Lung (tissue), 12 donors: ENCODE data around the gene NAALADL2. TPM values are rescaled to one million over a fixed set of nuclear protein-coding genes. Genes with fewer than 3 reads are reported as not detected.
"Not testable (repeated sequence)": the region's sequence is repeated elsewhere in the genome, so short reads cannot be mapped to it uniquely, and the experiment has no call there.

ENCODE experiments used
- ATAC-seq: fragments of 200-7000 bp; cut with Tn5 transposase; one replicate; pipeline ENCODE4 v1.9.1; 2020; ENCODE audit warnings: moderate number of reproducible peaks; ENCODE audit not compliant: insufficient read depth, low FRiP score
- DNase-seq, 3 donors: peaks; one replicate each; pipeline ENCODE4 v3.0.0-alpha.2; 2013 to 2017
- H3K27ac ChIP-seq, 2 donors: one replicate each; pipeline ENCODE4 v1.5.1; 2013; ENCODE audit warnings: mild to moderate bottlenecking in 2 of 2, moderate library complexity in 2 of 2, control low read depth in 1 of 2, inconsistent platforms in 1 of 2, low read depth in 1 of 2, low read length in 1 of 2
- H3K27me3 ChIP-seq, 3 donors: one replicate each; pipeline ENCODE4 v1.5.1; 2013; ENCODE audit warnings: low read length in 2 of 3; ENCODE audit not compliant: control insufficient read depth in 3 of 3, insufficient read depth in 3 of 3
- H3K36me3 ChIP-seq, 4 donors: one replicate each; pipeline ENCODE4 v1.5.1; 2013; ENCODE audit warnings: low read length in 4 of 4, mild to moderate bottlenecking in 1 of 4, moderate library complexity in 1 of 4; ENCODE audit not compliant: control insufficient read depth in 4 of 4, insufficient read depth in 4 of 4
- H3K4me1 ChIP-seq, 5 donors: one replicate each; pipeline ENCODE4 v1.5.1; 2013; ENCODE audit warnings: low read length in 5 of 5, mild to moderate bottlenecking in 2 of 5, moderate library complexity in 1 of 5; ENCODE audit not compliant: control insufficient read depth in 5 of 5, insufficient read depth in 5 of 5
- H3K4me3 ChIP-seq: one replicate; pipeline ENCODE4 v1.5.1; 2013; ENCODE audit warnings: mild to moderate bottlenecking, control low read depth, moderate library complexity
- H3K9ac ChIP-seq, 2 donors: one replicate each; pipeline ENCODE4 v1.5.1; 2013; ENCODE audit warnings: low read length in 2 of 2, control low read depth in 1 of 2; ENCODE audit not compliant: insufficient read depth in 1 of 2
- H3K9me3 ChIP-seq, 4 donors: one replicate each; pipeline ENCODE4 v1.5.1; 2013; ENCODE audit warnings: low read length in 3 of 4, mild to moderate bottlenecking in 1 of 4, moderate library complexity in 1 of 4; ENCODE audit not compliant: control insufficient read depth in 4 of 4, insufficient read depth in 3 of 4
- CTCF ChIP-seq: IDR thresholded peaks from 2 replicates; pipeline ENCODE4 v1.5.1; 2012; ENCODE audit warnings: mild to moderate bottlenecking; ENCODE audit errors: control extremely low read depth, extremely low read depth
- WGBS, 2 donors: extraction: QIAGEN DNeasy Blood & Tissue Kit; methylation state at CpG; one replicate each; pipeline ENCODE4 v1.1.7; 2013; 5-methylcytosine and 5-hydroxymethylcytosine counted together
- polyA plus RNA-seq, 2 donors: library from polyadenylated mRNA; stranded (reverse); fragments of 200-250 nt; gene quantifications; one replicate each; pipeline ENCODE4 v1.2.1, GENCODE V29; 2013
- total RNA-seq, 2 donors: library from RNA; depleted of rRNA in 1 of 2; stranded (reverse); fragments of >200 nt in 1 of 2; gene quantifications; one replicate each; pipeline ENCODE4 v1.2.1, GENCODE V29; 2014 to 2021
- donor health status: control.
- donor health status: control.
- donor health status: Bipolar disorder and iron deficiency.
- donor health status: healthy.
- donor health status: DM: yes; HTN: yes; CAD: no.

The NAALADL2 gene
- total and polyA plus RNA-seq, 4 donors, result 0.49 to 46.7 (median 4.7) TPM

- Histone ChIP-seq H3K27ac (no peak overlapping the region), H3K9me3 (no peaks in the 10 kb centered on the region), H3K36me3 (no peaks in the 10 kb centered on the region), H3K4me1 (peaks cover 0 to 6% (median 3%) of the 10 kb centered on the region in 5 donors), H3K27me3 (no peaks in the 10 kb centered on the region), H3K4me3 (no peak overlapping the region), H3K9ac (no peak overlapping the region)
- TF ChIP-seq CTCF, result no peak
- DNase-seq (peak in 1 of 3 donors; percentile 8), ATAC-seq (no peak)
Observed at GRCh38 chr3:175270866-175271265, 411.7 kb downstream of the NAALADL2 start.

GRCh38 chr3:175271465-175271864 is 412.3 kb downstream of the NAALADL2 start:
- ATAC-seq, H3K9ac ChIP-seq, DNase-seq, H3K4me3 ChIP-seq, H3K27ac ChIP-seq, H3K36me3 ChIP-seq, H3K4me1 ChIP-seq, H3K9me3 ChIP-seq, H3K27me3 ChIP-seq: not testable (repeated sequence)
- 93 to 94% methylated on average over 11 of the region's 11 CpGs for WGBS, 2 donors

- WGBS, 2 donors, result 86 to 95% methylated on average over 1 of the region's 1 CpG
- no peak overlapping the region for H3K27ac ChIP-seq
- ATAC-seq, result no peak
Observed at GRCh38 chr3:175272392-175272791, 413.3 kb downstream of the NAALADL2 start.

GRCh38 chr3:175273573-175273972 is 414.4 kb downstream of the NAALADL2 start:
- 90 to 92% methylated on average over 4 of the region's 4 CpGs for WGBS, 2 donors

More at GRCh38 chr3:175272392-175272791, 413.3 kb downstream of the NAALADL2 start:
- Histone ChIP-seq H3K27me3 (no peaks in the 10 kb centered on the region), H3K36me3 (no peaks in the 10 kb centered on the region), H3K4me1 (peaks cover 0 to 6% (median 3%) of the 10 kb centered on the region in 5 donors), H3K4me3 (no peak overlapping the region), H3K9me3 (no peaks in the 10 kb centered on the region), H3K9ac (no peak overlapping the region)
- no peak for TF ChIP-seq CTCF
- DNase-seq, result no peak

More at GRCh38 chr3:175273573-175273972, 414.4 kb downstream of the NAALADL2 start:
- Histone ChIP-seq H3K9ac (no peak overlapping the region), H3K27me3 (no peaks in the 10 kb centered on the region), H3K27ac (no peak overlapping the region), H3K36me3 (no peaks in the 10 kb centered on the region), H3K4me1 (peaks cover 0 to 6% (median 3%) of the 10 kb centered on the region in 5 donors), H3K9me3 (no peaks in the 10 kb centered on the region), H3K4me3 (no peak overlapping the region)
- TF ChIP-seq CTCF, result no peak
- no peak for DNase-seq
- ATAC-seq, result no peak
